Nucleus accumbens (tissue), 56 donors: ENCODE results near the gene SPATA20.

Experiments
- DNase-seq, 56 donors: peaks; one replicate each; lab custom pipeline; 2025; lab: John Stamatoyannopoulos, UW

Gene SPATA20

DNA sequence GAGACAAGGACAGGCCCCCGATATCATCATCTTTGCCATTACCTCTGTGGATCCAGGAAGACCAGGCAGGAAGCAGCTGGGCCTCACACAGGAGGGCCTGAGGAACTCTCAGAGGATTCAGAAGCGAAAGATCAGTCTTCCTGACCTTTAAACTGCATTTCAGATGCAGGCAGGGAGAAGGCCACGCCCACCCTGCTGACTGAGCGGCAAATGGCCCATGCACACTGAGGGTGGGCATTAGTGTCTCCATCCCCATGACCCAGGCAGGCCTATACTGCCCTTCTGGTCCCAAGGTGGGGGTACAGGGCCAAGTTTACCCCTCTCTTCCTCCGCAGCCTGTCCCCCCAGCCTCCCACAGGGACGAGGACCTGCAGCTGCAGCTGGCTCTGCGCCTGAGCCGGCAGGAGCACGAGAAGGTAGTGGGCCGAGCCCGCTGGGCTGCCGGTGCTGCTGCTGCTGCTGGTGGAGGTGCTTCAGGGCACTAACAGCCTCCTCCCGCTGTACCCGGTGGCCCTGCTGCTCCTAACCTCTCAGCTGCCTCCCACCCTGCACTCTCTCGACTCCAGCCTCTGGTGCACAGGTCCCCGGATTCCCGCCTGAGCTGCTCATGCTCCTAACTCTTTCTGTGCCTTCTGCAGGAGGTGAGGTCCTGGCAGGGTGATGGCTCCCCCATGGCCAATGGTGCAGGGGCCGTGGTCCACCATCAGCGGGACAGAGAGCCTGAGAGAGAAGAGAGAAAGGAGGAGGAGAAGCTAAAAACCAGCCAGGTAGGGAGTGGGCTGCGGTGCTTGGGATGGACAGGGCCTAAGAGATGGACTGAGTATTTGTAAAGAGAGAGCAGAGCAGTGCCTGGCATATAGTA is 8.2 kb upstream of the SPATA20 start:
- no peak for DNase-seq

GRCh38 chr17:50539762-50540559 is 7.0 kb upstream of the SPATA20 start:
- DNase-seq = no peak

DNA sequence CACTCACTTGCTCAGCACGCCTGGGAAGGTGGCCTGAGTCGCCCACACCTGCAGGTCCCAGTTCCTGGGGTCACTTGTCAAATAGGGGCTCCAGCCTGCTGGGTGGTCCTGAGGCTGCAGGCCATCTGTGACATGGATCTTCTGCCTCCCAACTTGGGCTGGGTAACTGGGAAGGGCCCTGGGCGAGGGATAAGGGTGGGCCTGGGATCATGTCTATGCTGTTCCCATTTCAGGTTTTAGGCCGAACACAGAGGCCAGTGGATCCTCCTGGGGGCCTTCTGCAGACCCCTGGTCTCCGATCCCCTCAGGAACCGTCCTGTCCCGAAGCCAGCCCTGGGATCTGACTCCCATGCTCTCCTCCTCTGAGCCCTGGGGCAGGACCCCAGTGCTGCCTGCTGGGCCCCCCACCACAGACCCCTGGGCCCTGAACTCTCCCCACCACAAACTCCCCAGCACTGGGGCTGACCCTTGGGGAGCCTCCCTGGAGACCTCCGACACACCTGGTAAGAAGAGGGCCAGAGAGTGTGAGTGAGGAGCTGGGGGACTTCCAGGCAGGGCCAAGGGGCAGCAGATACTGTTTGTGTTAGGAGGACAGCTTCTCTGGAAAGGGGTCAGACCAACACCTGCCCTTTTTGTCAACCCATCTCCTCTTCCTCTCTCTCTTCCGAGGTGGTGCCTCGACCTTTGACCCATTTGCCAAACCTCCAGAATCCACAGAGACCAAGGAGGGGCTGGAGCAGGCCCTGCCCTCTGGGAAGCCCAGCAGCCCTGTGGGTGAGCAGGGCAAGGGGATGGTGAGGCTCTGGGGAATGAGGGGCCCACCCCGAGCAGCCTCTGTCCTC is 6.2 kb upstream of the SPATA20 start:
- no peak for DNase-seq

- peak in 1 of 56 donors; percentile 42 for DNase-seq
These were observed 5.6 kb upstream of the SPATA20 start for GRCh38 chr17:50541402-50541715.

GRCh38 chr17:50541716-50542688 is 5.0 kb upstream of the SPATA20 start:
- DNase-seq = peak in 54 of 56 donors; percentile 26 to 91 (median 76)

DNA sequence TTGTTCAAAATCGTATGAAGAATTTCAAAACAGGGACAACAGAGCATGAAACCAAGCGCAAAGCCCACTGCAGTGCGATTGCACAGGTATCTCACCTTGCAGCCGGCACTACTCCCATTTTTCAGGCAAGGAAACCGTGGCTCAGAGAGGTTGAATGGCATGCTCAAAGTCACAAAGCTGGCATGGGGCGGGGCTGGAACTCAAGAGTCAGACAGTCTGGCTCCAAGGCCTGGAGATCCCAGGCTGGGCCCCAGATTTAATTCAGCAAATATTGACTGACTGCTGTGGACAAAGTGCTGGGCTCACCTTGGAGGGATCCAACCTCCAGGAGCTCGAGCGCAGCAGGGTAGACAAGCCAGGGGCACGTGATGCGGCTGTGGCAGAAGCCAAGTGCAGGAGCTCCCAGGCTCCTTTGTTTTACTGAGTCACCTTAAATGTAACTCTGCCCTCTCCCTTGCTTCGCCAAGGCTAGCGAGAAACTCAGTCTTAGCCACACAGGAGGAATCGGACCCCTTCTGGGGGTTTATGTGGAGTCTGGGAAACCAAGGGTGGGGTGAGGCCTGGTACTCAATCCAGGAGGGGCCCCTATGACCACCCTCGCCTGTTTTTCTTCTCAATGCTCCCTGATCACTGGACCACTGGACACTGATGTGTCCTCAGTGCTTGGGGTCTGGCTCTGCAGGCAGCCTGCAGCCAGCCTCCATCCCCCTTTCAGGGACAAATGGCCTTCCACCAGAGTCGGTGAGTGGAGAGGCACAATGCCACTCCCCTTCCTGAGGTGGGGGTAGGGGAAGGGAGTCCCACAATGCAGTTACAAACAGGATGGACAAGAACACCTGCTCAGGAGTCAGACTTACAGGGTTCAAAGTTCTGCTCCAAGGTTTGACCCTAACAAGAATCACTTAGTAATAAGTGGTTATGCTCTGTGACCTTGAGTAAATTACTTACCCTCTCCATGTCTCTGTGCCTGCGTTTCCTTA is 3.9 kb upstream of the SPATA20 start:
- DNase-seq = no peak

- DNase-seq = no peak
These were observed 2.5 kb upstream of the SPATA20 start for GRCh38 chr17:50544516-50544915.

DNA sequence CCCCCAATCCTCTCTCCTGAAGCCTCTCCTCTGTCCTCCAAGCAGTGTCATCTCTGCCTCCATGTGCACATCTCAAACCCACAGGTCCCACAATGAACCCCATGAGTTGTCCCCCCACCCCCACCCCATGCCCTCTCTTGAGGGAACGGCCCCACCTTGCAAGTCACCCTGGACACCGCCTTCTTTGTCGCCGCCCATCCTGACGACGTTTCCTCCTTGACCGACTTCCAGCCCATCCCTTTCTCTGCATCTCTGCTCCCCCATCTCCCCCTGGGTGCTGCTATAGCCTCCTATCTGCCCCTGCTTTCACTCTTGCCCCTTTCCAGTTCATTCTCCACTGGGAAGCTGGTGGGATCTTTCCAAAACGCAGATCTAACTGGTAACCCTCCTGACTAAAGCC is 1.7 kb upstream of the SPATA20 start:
- no peak for DNase-seq

DNA sequence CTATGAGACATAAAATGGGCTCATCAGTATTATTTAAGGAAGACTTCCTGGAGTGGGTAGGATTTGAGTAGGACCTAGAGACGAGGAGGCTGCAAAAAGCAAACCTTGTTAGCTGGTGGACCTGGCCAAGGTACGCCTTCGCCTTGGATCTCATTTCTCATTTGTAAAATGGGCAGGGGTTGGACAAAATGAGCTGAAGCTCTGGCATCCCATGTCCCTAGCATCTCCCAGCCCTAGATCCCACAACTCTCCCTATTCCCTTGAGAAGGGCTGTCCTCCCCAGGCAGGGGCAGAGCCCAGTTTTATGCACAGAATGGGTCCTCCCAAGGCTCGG is 306 bp upstream of the SPATA20 start:
- DNase-seq = no peak

- DNase-seq = no peak
These were observed 736 bp downstream of the SPATA20 start for GRCh38 chr17:50547736-50548083.

GRCh38 chr17:50548831-50549230 is 1.9 kb downstream of the SPATA20 start:
- no peak for DNase-seq

- no peak for DNase-seq
These were observed 2.4 kb downstream of the SPATA20 start for GRCh38 chr17:50549256-50549941.

DNA sequence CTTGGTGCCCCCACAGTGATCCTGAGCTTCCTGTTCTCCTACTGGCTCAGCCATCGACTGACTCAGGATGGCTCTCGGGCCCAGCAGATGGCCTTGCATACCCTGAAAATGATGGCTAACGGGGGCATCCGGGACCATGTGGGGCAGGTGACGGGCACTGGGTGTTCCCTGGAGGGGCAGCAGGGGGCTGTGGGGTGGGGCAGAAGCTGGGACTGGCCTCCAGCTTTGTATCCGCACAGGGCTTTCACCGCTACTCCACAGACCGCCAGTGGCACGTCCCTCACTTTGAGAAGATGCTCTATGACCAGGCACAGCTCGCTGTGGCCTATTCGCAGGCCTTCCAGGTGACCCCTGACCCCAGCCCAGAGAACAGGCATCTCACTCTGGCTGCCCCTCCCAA is 3.0 kb downstream of the SPATA20 start:
- DNase-seq = no peak

DNA sequence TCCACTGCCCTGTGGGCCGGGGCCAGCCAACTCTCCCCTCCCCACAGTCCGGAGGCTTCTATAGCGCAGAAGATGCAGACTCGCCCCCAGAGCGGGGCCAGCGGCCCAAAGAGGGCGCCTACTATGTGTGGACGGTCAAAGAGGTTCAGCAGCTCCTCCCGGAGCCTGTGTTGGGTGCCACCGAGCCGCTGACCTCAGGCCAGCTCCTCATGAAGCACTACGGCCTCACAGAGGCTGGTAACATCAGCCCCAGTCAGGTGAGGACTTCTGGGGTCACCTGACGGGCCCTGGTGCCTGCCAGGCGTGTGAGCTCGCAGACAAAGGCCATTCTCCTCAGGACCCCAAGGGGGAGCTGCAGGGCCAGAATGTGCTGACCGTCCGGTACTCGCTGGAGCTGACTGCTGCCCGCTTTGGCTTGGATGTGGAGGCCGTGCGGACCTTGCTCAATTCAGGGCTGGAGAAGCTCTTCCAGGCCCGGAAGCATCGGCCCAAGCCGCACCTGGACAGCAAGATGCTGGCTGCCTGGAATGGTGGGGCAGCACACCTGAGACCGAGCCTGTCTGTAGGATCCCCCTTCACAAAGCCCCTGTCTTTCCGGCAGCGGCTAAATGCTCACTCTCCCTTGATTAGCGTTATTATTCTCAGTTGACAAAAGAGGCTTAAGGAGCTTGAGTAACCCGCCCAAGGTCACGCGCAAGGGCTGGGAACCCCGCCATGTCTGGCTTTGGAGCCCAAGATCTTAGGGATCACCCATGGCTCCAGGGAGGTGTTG is 3.9 kb downstream of the SPATA20 start:
- DNase-seq = peak in 52 of 56 donors; percentile 7 to 82 (median 58)

- DNase-seq = no peak
These were observed 4.5 kb downstream of the SPATA20 start for GRCh38 chr17:50551433-50551815.

DNA sequence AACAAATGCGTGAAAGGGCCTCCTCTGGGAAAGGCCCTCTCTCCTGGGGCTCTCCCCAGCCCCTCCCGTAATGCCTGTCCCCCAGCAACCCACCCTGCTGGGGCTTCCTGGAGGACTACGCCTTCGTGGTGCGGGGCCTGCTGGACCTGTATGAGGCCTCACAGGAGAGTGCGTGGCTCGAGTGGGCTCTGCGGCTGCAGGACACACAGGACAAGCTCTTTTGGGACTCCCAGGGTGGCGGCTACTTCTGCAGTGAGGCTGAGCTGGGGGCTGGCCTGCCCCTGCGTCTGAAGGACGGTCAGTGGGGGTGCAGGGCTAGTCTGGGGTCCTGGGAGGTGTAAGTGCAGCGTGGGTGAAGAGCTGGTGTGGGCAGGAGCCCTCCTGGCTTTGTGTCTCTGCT is 4.9 kb downstream of the SPATA20 start:
- no peak for DNase-seq

- DNase-seq = no peak
These were observed 7.2 kb downstream of the SPATA20 start for GRCh38 chr17:50554201-50554600.
